CD8-positive, alpha-beta memory T cell (primary cell): Measurements from ENCODE around the gene SLC51B. TPM values are rescaled to one million over a fixed set of nuclear protein-coding genes. Genes with fewer than 3 reads are reported as not detected.
"Not testable (repeated sequence)": the region's sequence is repeated elsewhere in the genome, so short reads cannot be mapped to it uniquely, and the experiment has no call there.

ENCODE experiments used
- CTCF ChIA-PET: fragments of 350-600 bp; sonication (Branson Sonifier 250); formaldehyde crosslinking; loops from one replicate; lab custom pipeline; 2021; ENCODE audit warnings: antibody characterized with exemption; lab: Charles Lee
- POLR2A ChIA-PET: fragments of 350-600 bp; sonication (Branson Sonifier 250); formaldehyde crosslinking; loops from one replicate; lab custom pipeline; 2021; ENCODE audit warnings: antibody characterized with exemption; lab: Charles Lee
- DNase-seq, 5 donors: peaks; one replicate each; pipeline versions ENCODE4 v3.0.0 to v3.0.0-alpha.2; 2020 to 2022; ENCODE audit warnings: mixed read lengths in 1 of 5
- H3K27ac ChIP-seq: one replicate; pipeline ENCODE4 v1.7.0; 2013; ENCODE audit warnings: low read depth, mild to moderate bottlenecking, low read length, moderate library complexity
- H3K27me3 ChIP-seq: 2 replicates; pipeline ENCODE4 v1.7.0; 2013; ENCODE audit warnings: low read length, mild to moderate bottlenecking; ENCODE audit not compliant: insufficient read depth, poor library complexity, severe bottlenecking
- H3K36me3 ChIP-seq: 2 replicates; pipeline ENCODE4 v1.7.0; 2013; ENCODE audit warnings: mild to moderate bottlenecking, low read length, moderate library complexity; ENCODE audit not compliant: insufficient read depth
- H3K4me1 ChIP-seq: 2 replicates; pipeline ENCODE4 v1.7.0; 2013; ENCODE audit warnings: mild to moderate bottlenecking, low read length, moderate library complexity; ENCODE audit not compliant: insufficient read depth
- H3K4me3 ChIP-seq: 2 replicates; pipeline ENCODE4 v1.7.0; 2013; ENCODE audit warnings: mild to moderate bottlenecking, low read length
- H3K9me3 ChIP-seq: 2 replicates; pipeline ENCODE4 v1.7.0; 2013; ENCODE audit warnings: mild to moderate bottlenecking, low read length
- H3K27ac Mint-ChIP-seq, 8 donors: one replicate each; pipeline ENCODE4 v1.8.0; 2020 to 2021; ENCODE audit warnings: mixed read lengths in 8 of 8, mild to moderate bottlenecking in 6 of 8, inconsistent platforms in 3 of 8, moderate library complexity in 3 of 8
- H3K27me3 Mint-ChIP-seq, 2 donors: one replicate each; pipeline ENCODE4 v1.8.0; 2020 to 2021; ENCODE audit warnings: mixed read lengths in 2 of 2, mild to moderate bottlenecking in 1 of 2, moderate library complexity in 1 of 2
- H3K36me3 Mint-ChIP-seq, 3 donors: one replicate each; pipeline ENCODE4 v1.8.0; 2020 to 2021; ENCODE audit warnings: mixed read lengths in 3 of 3, inconsistent platforms in 1 of 3, mild to moderate bottlenecking in 1 of 3
- H3K4me1 Mint-ChIP-seq, 3 donors: one replicate each; pipeline ENCODE4 v1.8.0; 2020 to 2021; ENCODE audit warnings: mixed read lengths in 3 of 3, inconsistent platforms in 1 of 3, mild to moderate bottlenecking in 1 of 3
- H3K4me3 Mint-ChIP-seq, 7 donors: one replicate each; pipeline ENCODE4 v1.8.0; 2020 to 2021; ENCODE audit warnings: mixed read lengths in 7 of 7, mild to moderate bottlenecking in 6 of 7, moderate library complexity in 4 of 7, inconsistent platforms in 2 of 7
- H3K9me3 Mint-ChIP-seq, 5 donors: one replicate each; pipeline ENCODE4 v1.8.0; 2020 to 2022; ENCODE audit warnings: mixed read lengths in 5 of 5, mild to moderate bottlenecking in 3 of 5, moderate library complexity in 2 of 5, inconsistent platforms in 1 of 5
- polyA plus RNA-seq: library from polyadenylated mRNA; unstranded; fragments of 300-500 nt; fragmentation: Illumina TruSeq; gene quantifications from one replicate; pipeline ENCODE4 v1.2.3, GENCODE V29; 2021
- total RNA-seq, 2 experiments: library from RNA; stranded (reverse); gene quantifications; one replicate each; pipeline ENCODE4 v1.2.3, GENCODE V29; 2021

Gene SLC51B
- not detected for total RNA-seq
- polyA plus RNA-seq = not detected

GRCh38 chr15:65044724-65045481 is at the start of gene SLC51B:
TSS of gene SLC51B (plus strand) at chr15:65045387. CDS start at chr15:65050005, 4,618 bp downstream.
- H3K27ac Mint-ChIP-seq = no peak within 1 kb of the TSS
- Histone ChIP-seq H3K4me3 (no peak within 1 kb of the TSS), H3K9me3 (no peaks in the 10 kb centered on the region), H3K27me3 (no peaks in the 10 kb centered on the region), H3K36me3 (no peaks in the 10 kb centered on the region), H3K4me1 (peaks cover 9% of the 10 kb centered on the region), H3K27ac (no peak within 1 kb of the TSS)
- ChIA-PET POLR2A (no interaction called here), CTCF (no interaction called here)
- peaks cover 7 to 10% of the 10 kb centered on the region in 2 donors for H3K27me3 Mint-ChIP-seq
- peaks cover 9 to 10% (median 9%) of the 10 kb centered on the region in 3 donors for H3K4me1 Mint-ChIP-seq
- H3K36me3 Mint-ChIP-seq = peaks cover 0 to 3% (median 0%) of the 10 kb centered on the region in 3 donors
- no peaks in the 10 kb centered on the region for H3K9me3 Mint-ChIP-seq
- DNase-seq = no peak
- H3K4me3 Mint-ChIP-seq = no peak within 1 kb of the TSS

DNA sequence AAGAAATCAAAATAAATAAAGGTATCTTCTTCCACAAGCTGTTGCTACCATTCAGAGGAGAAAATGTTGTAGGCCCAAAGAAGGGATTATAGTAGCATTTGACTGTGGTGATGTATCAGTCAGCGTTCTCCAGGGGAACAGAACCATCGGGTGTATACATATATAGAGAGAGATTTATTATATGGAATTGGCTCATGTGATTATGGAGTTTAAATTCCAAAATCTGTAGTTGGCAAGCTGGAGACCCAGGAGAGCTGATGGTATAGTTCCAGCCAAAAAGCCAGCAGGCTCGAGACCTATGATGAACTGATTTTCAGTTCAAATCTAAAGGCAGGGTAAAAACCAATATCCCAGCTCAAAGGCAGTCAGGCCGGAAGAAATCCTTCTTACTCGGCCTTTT is 48.1 kb upstream of the SLC51B start:
- Histone ChIP-seq H3K27me3 (no peaks in the 10 kb centered on the region), H3K4me1 (no peaks in the 10 kb centered on the region), H3K27ac (no peak overlapping the region), H3K4me3 (no peak overlapping the region), H3K9me3 (no peaks in the 10 kb centered on the region), H3K36me3 (no peaks in the 10 kb centered on the region)
- Mint-ChIP-seq H3K9me3 (no peaks in the 10 kb centered on the region), H3K27ac (no peak overlapping the region), H3K4me1 (peaks cover 0 to 5% (median 4%) of the 10 kb centered on the region in 3 donors), H3K4me3 (no peak overlapping the region), H3K36me3 (peaks cover 0 to 7% (median 0%) of the 10 kb centered on the region in 3 donors), H3K27me3 (no peaks in the 10 kb centered on the region)
- no peak for DNase-seq
- POLR2A ChIA-PET = no interaction called here
- CTCF ChIA-PET = no interaction called here

- Mint-ChIP-seq H3K9me3 (no peaks in the 10 kb centered on the region), H3K4me3 (peak overlapping the region in 1 of 7 donors; percentile 10), H3K36me3 (peaks cover 0 to 10% (median 0%) of the 10 kb centered on the region in 3 donors), H3K27ac (peak overlapping the region in 1 of 8 donors; percentile 84), H3K27me3 (no peaks in the 10 kb centered on the region), H3K4me1 (peaks cover 0 to 4% (median 4%) of the 10 kb centered on the region in 3 donors)
- H3K4me3 ChIP-seq = no peak overlapping the region
- ChIA-PET CTCF (interaction anchor here (0.9 kb wide), 1 partner anchor 11 kb away, joined by 4 read pairs; no protein-coding TSS in a partner anchor), POLR2A (no interaction called here)
- DNase-seq = no peak
- no peaks in the 10 kb centered on the region for H3K4me1 ChIP-seq
- H3K27ac ChIP-seq = no peak overlapping the region
- H3K9me3 ChIP-seq = no peaks in the 10 kb centered on the region
- no peaks in the 10 kb centered on the region for H3K36me3 ChIP-seq
- H3K27me3 ChIP-seq = no peaks in the 10 kb centered on the region
Measured at GRCh38 chr15:64997745-64998375, 47.3 kb upstream of the SLC51B start.

- no peaks in the 10 kb centered on the region for H3K4me1 Mint-ChIP-seq
- CTCF ChIA-PET = no interaction called here
- peak overlapping the region in 3 of 8 donors; percentile 4 to 44 (median 41) for H3K27ac Mint-ChIP-seq
- Histone ChIP-seq H3K27me3 (no peaks in the 10 kb centered on the region), H3K4me3 (no peak overlapping the region), H3K9me3 (no peaks in the 10 kb centered on the region), H3K27ac (no peak overlapping the region), H3K4me1 (no peaks in the 10 kb centered on the region), H3K36me3 (no peaks in the 10 kb centered on the region)
- H3K9me3 Mint-ChIP-seq = no peaks in the 10 kb centered on the region
- DNase-seq = no peak
- H3K4me3 Mint-ChIP-seq = no peak overlapping the region
- peaks cover 0 to 41% (median 8%) of the 10 kb centered on the region in 3 donors for H3K36me3 Mint-ChIP-seq
- POLR2A ChIA-PET = no interaction called here
- H3K27me3 Mint-ChIP-seq = no peaks in the 10 kb centered on the region
Measured at GRCh38 chr15:65004993-65005392, 40.2 kb upstream of the SLC51B start.

- Histone ChIP-seq H3K27ac (no peak overlapping the region), H3K4me3 (no peak overlapping the region), H3K27me3 (no peaks in the 10 kb centered on the region), H3K4me1 (no peaks in the 10 kb centered on the region), H3K9me3 (no peaks in the 10 kb centered on the region), H3K36me3 (no peaks in the 10 kb centered on the region)
- Mint-ChIP-seq H3K27me3 (no peaks in the 10 kb centered on the region), H3K36me3 (peaks cover 0 to 44% (median 11%) of the 10 kb centered on the region in 3 donors), H3K9me3 (no peaks in the 10 kb centered on the region), H3K4me1 (no peaks in the 10 kb centered on the region), H3K27ac (no peak overlapping the region), H3K4me3 (no peak overlapping the region)
- ChIA-PET CTCF (no interaction called here), POLR2A (no interaction called here)
- DNase-seq = no peak
Measured at GRCh38 chr15:65006876-65007275, 38.3 kb upstream of the SLC51B start.

DNA sequence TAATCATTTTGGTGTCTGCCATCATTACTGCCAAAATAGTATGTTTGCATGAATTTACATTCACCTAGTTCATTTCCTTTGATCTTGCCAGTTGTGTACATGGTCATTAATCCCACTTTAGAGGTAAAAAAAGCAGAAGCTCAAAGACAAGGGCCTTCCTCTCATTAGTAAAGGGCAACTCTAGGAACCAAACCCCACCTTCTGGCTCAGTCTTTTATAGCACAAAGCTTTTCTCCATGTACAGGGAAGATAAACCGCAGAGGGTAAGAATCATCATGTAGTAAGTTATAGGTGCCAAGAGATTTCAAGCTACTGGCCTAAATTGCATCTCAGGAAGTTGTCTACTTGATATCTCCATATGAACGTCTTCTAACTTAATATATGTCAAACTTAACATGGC is 36.2 kb upstream of the SLC51B start:
- Histone ChIP-seq H3K9me3 (no peaks in the 10 kb centered on the region), H3K27me3 (no peaks in the 10 kb centered on the region), H3K36me3 (peaks cover 9% of the 10 kb centered on the region), H3K4me3 (no peak overlapping the region), H3K27ac (no peak overlapping the region), H3K4me1 (no peaks in the 10 kb centered on the region)
- H3K36me3 Mint-ChIP-seq = peaks cover 14 to 49% (median 23%) of the 10 kb centered on the region in 3 donors
- H3K4me3 Mint-ChIP-seq = no peak overlapping the region
- ChIA-PET CTCF (interaction anchor here (1.6 kb wide), 1 partner anchor 11 kb away, joined by 4 read pairs; no protein-coding TSS in a partner anchor), POLR2A (no interaction called here)
- H3K27ac Mint-ChIP-seq = peak overlapping the region in 2 of 8 donors; percentile 0 to 6
- H3K4me1 Mint-ChIP-seq = peaks cover 0 to 2% (median 0%) of the 10 kb centered on the region in 3 donors
- H3K27me3 Mint-ChIP-seq = no peaks in the 10 kb centered on the region
- H3K9me3 Mint-ChIP-seq = peaks cover 0 to 6% (median 5%) of the 10 kb centered on the region in 5 donors
- DNase-seq = no peak

GRCh38 chr15:65011198-65011597 is 34.0 kb upstream of the SLC51B start:
- not testable (repeated sequence) for H3K4me3 Mint-ChIP-seq, H3K9me3 Mint-ChIP-seq, H3K27me3 ChIP-seq, DNase-seq, H3K27me3 Mint-ChIP-seq, H3K27ac ChIP-seq, H3K4me3 ChIP-seq, H3K4me1 Mint-ChIP-seq, H3K4me1 ChIP-seq, H3K9me3 ChIP-seq, H3K27ac Mint-ChIP-seq
- CTCF ChIA-PET = interaction anchor here (1.0 kb wide), 1 partner anchor 280 kb away, joined by 4 read pairs; no protein-coding TSS in a partner anchor
- H3K36me3 Mint-ChIP-seq = peaks cover 24 to 48% (median 28%) of the 10 kb centered on the region in 3 donors
- H3K36me3 ChIP-seq = peaks cover 23% of the 10 kb centered on the region
- POLR2A ChIA-PET = interaction anchor here (0.7 kb wide), 1 partner anchor 45 kb away, joined by 4 read pairs; no protein-coding TSS in a partner anchor

DNA sequence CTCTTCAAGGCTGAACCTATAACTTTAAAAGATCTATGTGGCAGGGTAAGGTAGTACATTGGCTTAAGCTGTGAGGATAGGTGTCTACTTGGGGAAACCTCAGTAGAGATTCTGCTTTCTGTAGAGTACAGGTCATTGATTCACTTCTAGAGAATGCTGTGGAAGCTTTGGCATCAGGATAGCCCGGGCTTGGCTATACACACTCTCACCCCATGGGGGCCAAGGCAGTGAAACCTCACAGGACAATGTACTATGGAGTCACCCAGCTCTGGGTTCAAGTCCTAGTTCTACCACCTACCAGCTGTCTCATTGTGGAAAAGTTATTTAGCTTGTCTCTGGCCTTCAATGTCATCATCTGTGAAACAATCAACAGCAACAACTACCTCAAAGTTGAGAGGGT is 24.8 kb upstream of the SLC51B start:
- Histone ChIP-seq H3K27ac (no peak overlapping the region), H3K4me3 (no peak overlapping the region), H3K4me1 (no peaks in the 10 kb centered on the region), H3K36me3 (peaks cover 38% of the 10 kb centered on the region), H3K9me3 (no peaks in the 10 kb centered on the region), H3K27me3 (no peaks in the 10 kb centered on the region)
- Mint-ChIP-seq H3K4me3 (no peak overlapping the region), H3K9me3 (no peaks in the 10 kb centered on the region), H3K27me3 (no peaks in the 10 kb centered on the region), H3K4me1 (peaks cover 2 to 6% (median 4%) of the 10 kb centered on the region in 3 donors), H3K27ac (no peak overlapping the region), H3K36me3 (peaks cover 4 to 68% (median 34%) of the 10 kb centered on the region in 3 donors)
- no peak for DNase-seq
- ChIA-PET CTCF (no interaction called here), POLR2A (no interaction called here)
